PC-3 (cell line): ENCODE data around the gene PLA2G1B.

ENCODE experiments used
- EZH2phosphoT487 ChIP-seq: fragments of 300-600 bp; sonication (generic); IDR thresholded peaks from 2 replicates; pipeline ENCODE4 v1.6.1; 2018; ENCODE audit warnings: mild to moderate bottlenecking, antibody characterized with exemption, low read length, borderline replicate concordance
- TF ChIP-seq, protein P1 (sequence below): fragments of 300-600 bp; sonication (generic); conservative IDR thresholded peaks from 2 replicates; pipeline ENCODE4 v1.5.1; 2017; ENCODE audit warnings: antibody characterized with exemption, low read depth, mild to moderate bottlenecking, low read length

- TF ChIP-seq, protein P1, sequence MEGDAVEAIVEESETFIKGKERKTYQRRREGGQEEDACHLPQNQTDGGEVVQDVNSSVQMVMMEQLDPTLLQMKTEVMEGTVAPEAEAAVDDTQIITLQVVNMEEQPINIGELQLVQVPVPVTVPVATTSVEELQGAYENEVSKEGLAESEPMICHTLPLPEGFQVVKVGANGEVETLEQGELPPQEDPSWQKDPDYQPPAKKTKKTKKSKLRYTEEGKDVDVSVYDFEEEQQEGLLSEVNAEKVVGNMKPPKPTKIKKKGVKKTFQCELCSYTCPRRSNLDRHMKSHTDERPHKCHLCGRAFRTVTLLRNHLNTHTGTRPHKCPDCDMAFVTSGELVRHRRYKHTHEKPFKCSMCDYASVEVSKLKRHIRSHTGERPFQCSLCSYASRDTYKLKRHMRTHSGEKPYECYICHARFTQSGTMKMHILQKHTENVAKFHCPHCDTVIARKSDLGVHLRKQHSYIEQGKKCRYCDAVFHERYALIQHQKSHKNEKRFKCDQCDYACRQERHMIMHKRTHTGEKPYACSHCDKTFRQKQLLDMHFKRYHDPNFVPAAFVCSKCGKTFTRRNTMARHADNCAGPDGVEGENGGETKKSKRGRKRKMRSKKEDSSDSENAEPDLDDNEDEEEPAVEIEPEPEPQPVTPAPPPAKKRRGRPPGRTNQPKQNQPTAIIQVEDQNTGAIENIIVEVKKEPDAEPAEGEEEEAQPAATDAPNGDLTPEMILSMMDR, result no peak
- TF ChIP-seq EZH2phosphoT487, result no peak
These were observed 39.3 kb upstream of the PLA2G1B start for GRCh38 chr12:120366845-120367232.
